Limb (tissue), 2 donors: ENCODE results near the gene AHCYL1.
A peak's percentile ranks its signal among the peaks of the same experiment; 100 is the strongest.
"Not testable (repeated sequence)": the region's sequence is repeated elsewhere in the genome, so short reads cannot be mapped to it uniquely, and the experiment has no call there.

ENCODE experiments used
- DNase-seq, 2 donors: peaks; one replicate each; pipeline ENCODE4 v3.0.0-alpha.2; 2016; ENCODE audit errors: extremely low spot score in 2 of 2

AHCYL1 gene

DNA sequence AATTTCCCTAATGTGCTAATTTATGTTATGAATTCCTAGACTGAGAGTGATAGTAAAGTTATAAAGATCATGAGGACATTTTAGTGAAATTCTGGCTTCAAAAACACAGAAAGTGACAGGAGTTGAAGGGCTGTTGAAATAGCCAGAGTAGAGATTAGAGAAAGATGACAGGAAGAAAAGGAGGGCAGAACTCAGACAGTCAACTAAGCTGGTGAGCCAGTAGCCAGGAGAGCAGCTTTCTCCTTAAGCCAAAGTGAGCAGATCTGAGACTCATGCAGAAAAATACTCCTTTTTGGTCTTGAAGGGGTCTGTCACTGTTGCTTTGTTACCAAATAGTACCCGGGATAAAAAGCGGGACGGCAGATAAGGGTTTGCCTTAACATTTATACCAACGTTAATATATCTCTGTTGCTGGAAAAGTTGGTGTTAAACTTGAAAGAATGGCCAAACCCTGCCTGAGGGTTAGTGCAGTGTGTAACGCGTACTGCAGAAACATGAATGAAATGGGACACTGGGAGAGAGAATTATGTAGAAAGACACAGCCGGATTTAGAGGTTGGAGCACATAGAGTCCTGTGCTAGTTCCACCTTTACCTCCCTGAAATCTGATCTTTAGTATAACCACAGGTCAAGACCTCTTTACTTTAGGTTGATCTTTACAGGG is 12.8 kb downstream of the AHCYL1 start:
- DNase-seq, result no peak

DNA sequence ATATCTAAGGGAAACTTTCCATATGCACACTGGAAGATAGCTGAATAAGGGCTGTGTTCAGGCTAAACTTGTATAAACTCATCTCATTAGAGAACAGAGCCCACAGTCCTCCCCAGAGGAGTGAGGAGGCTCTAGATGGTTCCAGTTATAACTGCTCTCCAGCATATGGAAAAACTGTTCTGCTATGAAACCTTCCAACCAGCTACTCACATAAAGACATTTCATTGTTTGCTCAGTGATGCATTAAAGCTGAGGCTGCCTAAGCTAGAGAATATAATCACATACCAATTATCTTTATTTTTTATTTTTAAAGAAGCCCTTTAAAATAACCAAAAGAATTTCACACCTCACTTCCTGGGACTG is 13.3 kb downstream of the AHCYL1 start:
- no peak for DNase-seq

DNA sequence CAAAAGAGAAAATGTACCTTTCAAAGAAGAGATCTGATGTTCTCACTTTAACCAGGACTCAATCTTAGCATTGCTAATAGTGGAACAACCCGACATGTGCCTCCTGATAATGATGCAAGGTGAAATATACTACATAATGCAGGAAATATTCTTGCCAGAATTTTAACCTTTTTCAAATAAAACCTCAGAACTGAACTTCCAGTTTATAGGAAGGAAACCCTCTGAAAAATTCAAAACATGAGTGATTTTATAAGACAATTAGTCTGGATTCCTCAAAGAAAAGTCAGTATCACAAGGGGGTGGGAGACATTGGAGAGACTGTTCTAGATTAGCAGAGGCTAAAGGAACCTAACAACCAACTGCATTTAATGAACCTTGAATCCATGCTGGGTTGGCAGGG is 18.1 kb downstream of the AHCYL1 start:
- DNase-seq, result no peak

DNA sequence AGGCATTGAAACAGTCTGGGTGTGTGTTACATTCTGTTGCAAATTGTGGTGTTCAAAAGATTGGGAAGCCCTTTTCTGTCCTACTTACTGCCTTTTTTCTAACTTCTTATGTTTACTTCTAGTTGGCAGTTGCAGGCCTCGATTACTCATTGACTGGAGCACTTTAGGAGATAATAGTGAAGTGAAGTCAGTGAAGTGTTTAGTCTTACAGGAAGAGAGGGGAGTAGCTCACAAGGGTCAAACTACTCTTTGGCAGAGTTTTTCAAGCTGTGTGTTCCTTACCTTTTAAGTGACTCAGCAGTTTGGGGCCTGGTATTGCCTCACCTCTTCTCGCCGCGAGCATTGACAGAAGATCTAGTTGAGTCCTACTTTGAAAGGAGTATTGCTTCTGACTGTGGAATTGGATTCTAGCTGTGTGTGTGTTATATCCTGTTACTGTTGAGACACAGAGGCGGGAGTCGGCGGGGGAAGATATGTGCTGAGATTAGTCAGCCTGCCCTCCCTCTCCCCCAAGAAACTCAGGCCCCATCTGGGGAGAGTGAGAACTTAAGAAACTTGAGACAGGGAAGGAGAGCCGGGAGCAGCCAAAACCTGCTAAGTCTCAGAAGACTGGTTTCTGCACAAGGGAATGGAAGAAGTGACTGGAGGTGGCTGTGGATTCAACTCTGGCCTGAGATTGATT is 19.3 kb downstream of the AHCYL1 start:
- peak; percentile 40 to 48 for DNase-seq

DNA sequence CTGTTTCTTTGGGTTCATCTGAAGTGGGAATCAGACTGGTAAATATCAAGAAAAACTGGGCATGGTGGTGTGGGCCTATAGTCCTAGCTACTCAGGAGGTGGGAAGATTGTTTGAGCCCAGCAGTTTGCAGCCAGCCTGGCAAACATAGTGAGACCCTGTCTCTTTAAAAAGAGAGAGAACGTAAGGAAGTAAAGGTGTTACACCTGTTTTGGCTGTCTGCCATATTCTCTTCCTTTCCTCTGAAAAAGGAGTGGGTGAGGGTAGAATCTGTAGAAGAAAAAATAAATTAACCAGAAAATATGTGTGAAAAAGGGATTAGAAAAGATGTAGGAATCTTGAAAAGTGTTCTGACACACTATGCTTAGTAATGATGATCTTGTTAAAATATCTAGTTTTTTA is 20.0 kb downstream of the AHCYL1 start:
- DNase-seq, result no peak

DNA sequence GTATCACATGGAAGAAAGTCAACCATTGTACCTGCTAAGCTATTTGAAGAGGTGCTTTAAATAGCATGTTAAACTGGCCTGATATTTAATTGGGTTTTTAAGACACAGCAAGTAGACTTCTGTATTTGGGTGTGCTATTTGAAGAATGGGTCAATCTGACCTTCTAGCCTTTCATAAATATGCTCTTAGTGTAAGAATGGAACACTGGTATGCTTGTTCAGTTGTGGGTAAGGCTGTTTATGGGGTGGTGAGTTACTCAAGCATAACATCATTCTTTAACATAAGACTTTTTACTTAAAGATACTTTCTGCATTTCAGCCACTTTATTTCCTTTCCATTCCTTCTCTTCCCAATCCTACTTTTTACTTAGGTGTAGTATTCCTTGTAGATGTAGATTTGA is 21.4 kb downstream of the AHCYL1 start:
- no peak for DNase-seq

DNA sequence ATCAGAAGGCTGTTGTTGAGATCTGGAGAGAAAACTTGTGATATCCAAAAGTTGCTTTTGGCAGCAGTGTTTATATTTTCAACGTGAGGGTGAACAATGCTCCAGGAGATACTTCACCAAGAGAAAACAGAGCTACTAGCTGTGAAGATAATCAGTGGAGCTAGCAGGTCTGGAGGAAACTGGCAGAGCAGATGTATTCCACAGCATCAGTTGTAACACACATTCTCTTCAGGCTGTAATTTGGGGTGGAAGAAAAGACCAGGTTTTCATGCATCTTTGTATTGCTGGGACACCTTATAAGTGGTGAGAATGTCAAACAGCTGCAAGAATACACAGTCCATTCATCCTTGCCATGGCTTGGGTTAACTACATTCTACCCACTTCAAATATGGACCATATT is 22.0 kb downstream of the AHCYL1 start:
- DNase-seq, result no peak

DNA sequence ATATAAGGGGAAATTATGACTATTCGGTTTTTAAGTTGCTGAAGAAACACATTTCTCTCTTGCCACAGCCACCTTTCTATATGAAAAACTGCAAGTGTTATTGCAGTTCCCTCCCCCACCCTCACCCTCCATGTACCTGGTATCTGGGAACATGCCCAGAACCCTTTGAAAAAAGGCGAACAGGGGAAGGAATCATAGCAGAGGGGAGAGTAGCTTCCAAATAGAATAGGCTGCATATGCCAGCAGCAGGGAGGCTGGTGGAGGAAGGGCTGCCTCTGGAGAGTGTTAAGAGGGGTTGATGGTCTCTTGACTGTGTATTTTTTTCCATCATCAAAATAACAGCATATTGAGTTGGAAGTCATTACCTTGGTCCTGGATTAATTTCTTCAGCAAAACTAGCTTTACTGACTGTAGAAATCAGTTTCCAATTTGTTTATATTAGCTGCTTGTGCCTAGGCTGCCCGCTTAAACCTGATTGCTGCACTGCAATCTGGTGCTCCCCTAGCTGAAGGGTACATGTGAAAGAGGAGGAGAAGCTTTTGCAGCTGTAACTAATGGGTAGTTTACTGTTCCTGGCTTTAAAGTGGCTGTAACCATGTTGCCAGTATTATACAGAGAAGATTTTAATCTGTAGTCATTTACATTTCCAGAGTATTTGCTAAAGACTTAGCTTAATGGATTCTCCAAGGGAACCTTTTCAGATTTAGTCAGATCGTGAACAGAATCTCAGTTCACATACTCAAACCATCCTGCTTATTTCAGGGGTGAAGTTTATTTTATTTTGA is 22.7 kb downstream of the AHCYL1 start:
- DNase-seq, result no peak

DNA sequence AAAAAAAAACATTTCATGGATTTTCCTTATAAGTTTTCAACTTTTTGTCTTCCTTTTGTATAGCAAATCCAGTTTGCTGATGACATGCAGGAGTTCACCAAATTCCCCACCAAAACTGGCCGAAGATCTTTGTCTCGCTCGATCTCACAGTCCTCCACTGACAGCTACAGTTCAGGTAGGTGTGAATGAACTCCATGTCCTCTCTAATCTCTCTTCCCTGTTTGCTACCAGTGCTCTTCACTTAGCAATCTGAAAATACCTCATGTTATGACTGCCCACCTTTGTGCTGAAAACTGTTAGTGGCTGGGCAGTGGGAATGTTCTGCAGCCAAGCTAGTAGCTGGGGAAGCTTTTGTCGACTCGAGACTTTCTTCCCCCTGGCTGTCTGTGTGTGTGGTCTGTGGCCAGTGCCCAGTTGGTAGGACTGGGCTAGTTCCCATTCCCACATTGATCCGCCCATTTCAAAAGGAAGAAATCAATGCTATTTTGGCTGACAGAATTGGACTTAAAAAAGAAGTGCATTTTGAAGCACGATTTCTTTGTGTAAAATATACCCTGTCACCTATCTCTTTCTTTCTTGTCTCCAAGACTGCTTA is 24.5 kb downstream of the AHCYL1 start:
- DNase-seq, result no peak

DNA sequence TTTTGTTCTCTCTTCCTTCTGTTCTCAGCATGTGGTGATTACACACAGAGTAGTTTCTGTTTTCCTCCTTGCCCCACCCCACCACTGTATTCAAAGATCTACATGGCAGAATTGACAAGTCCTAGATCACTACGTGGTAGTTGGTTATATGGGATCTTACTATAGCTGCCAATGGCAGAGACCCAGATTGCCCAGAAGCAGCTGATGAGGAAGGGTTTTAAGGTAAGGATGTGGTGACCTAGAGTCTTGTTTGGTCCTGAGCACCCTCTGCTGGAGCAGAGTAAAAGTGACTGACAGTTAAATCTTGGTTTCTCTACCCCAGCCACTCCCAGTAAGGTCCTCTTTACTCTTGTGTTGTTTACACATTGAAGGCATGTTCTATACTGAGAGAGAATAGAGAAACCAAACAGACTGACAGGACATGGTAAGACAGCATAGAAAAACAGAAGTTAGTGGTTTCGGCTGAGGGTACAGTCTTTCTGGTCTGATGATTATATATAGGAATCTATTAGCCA is 27.0 kb downstream of the AHCYL1 start:
- no peak for DNase-seq

DNA sequence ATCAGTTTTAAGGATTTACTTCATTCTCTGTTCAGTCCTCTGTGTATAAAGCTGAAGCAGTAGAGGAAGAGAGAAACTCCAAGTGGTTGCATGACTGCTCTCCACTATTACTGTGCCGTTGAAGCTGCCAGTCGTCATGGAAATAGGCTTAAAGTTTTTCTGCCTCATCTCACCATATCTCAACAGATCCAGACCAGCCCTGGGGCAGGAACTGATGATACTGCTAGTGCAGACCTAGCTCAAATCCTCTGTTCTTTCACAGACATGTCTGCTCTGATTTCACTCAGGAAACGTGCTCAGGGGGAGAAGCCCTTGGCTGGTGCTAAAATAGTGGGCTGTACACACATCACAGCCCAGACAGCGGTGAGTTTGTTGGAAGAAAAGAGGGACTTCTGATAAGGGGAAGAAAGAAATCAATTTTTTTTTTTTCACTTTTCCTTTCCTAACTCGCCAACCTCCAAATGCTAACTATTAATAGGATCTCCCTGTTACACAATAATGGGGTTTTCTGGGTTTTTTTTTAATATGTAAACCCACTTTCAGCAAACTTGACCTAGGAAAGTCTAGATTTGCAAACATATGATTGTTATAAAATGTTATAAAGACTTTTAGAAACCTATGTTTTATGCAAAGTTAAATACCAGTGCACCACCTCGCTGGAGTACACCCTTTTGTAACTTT is 27.7 kb downstream of the AHCYL1 start:
- no peak for DNase-seq

DNA sequence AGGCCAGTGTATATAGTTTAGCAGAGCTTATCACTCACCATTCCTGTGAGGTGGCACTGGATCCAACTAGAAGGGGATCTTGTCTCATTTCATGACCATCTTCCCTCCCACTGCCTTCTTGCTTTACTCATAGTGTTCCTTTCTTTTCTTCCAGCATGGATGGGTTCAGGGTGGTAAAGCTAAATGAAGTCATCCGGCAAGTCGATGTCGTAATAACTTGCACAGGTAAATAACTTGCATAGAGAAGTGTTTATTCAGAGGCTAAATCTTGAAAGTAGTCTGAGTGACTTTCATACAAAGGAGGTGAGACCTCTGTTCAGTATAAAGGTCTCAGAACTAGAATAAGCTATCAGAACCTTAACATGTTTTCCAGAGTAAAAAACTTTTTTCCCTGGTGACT is 33.2 kb downstream of the AHCYL1 start:
- DNase-seq, result no peak

DNA sequence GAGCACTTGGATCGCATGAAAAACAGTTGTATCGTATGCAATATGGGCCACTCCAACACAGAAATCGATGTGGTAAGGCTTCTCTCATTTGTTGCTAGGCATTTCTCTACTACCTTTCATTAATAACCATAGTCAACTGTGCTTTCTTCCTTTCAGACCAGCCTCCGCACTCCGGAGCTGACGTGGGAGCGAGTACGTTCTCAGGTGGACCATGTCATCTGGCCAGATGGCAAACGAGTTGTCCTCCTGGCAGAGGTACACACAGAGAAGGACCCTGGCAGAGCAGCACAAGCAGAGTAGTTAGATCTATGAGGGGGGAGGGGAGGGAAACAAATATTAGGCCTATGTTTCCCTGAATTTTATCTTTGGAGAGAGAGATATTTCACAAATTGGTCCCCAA is 33.8 kb downstream of the AHCYL1 start:
- no peak for DNase-seq

DNA sequence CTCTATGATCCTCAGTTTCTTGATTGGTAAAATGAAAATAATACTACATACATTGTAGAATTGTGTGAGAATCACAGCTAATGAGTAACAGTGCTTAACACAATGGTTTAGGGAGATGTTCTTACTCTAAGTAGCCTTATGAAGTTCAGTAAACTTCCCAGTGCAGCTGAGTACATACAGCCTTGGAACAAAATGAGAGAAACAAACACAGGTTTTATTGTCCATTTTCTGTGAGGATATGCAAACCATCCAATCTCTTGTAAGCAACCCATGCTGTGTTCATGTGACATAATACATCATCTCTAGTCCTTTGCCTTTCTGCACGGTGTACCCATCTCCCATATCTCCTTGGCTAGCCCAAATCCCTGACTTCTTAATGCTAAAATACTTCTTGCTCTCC is 35.2 kb downstream of the AHCYL1 start:
- DNase-seq, result no peak

DNA sequence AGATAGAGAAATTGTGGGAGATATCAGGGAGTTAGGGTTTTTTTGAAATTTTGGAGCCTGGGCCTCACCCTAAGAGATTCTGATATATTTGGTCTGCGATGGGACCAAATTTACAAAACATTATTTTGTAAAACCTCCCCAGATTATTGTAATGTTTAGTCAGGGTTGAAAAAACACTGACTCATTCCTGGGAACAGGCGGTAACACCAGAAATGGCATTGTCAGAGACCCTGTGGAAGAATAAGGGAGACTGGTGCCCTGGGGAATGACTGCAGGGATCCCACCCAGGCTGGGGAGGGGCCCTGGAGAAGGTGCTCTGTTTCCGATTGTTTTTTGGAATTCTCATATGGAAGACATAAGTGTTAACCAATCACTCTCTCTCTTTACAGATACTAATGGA is 36.7 kb downstream of the AHCYL1 start:
- no peak for DNase-seq

DNA sequence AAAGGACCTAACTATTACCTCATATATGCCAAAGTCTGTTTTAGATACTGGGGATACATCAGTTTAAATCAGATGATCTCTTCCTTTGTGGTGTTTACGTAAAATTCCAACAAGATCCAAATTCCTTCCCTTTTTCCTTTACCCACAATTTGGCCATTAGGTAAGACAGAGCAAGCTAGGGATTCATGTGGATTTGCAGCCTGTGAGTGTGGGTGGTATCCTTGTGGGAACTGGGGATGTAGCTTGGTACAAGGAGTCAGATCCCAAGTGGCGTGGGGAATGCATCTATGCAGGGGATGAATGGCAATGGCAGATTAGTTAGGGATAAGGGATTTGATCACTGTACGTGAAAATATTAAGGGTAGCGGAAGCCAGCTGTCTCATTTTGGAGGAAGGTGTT is 40.0 kb downstream of the AHCYL1 start:
- no peak for DNase-seq

DNA sequence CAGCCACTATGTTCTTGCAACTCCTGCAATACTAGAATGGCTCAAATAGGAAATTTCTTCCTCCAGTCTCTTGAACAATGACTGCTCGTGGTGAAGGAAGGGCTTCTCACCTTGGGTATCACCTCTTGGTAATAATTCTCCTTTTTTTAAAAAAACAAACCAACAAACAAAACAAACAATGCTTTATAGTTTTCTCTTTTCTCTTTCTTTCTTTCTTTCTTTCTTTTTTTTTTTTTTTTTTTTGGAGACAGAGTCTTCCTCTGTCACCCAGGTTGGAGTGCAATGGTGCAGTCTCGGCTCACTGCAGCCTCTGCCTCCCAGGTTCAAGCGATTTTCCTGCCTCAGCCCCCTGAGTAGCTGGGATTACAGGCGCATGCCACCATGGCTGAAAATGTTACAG is 46.1 kb downstream of the AHCYL1 start:
- DNase-seq, result not testable (repeated sequence)

DNA sequence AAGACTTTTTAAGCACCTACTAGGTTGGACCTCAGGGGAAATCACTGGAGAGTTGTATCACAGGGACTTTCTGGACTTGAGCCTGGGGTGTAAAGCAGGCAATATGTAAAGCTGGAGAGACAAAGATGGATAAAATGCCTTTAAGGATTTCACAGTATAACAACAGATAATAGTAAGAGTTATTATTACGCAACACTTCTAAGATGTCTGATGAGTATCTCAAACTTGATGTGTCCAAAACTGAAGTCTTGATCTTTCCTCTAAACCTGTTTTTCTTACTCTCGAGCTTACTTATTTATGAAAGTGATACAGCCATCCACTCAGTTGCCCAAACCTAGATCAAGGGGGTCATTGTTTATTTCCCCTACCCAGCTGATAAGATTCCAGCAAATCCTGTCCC is 47.8 kb downstream of the AHCYL1 start:
- no peak for DNase-seq

DNA sequence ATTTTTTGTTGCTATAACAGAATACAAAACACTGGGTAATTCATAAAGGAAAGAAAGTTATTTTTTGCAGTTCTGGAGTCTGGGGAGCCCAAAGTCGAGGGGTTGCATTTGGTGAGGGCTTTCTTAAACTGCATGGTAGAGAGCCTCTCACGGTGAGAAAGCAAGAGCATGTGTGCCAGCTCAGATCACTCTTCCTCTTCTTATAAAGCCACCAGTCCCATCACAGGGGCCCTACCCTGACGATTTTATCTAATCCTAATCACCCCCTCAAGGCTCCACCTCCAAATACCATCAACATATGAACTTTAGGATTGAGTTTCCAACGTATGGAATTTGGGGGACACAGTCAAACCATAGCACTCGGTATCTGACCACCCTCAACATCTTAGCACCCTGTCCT is 48.9 kb downstream of the AHCYL1 start:
- DNase-seq, result no peak

DNA sequence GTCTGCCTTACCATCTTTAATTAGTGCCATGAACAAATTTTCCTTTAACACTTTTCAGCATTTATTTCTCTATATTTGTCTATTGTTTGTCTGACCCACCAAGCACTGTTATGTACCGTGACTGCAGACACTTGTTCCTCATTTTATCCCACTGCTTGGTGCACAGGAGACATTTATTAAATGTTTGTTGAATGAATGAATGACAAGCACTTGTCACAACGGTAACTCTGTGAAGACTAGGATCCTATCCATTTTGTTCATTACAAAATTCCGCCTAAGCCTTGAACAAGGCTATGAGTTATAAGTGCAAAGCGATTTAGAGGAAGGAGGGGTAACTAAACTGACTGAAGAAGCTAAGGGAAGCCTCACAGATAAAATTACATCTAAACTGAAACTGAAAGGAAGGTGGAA is 49.5 kb downstream of the AHCYL1 start:
- DNase-seq, result no peak

DNA sequence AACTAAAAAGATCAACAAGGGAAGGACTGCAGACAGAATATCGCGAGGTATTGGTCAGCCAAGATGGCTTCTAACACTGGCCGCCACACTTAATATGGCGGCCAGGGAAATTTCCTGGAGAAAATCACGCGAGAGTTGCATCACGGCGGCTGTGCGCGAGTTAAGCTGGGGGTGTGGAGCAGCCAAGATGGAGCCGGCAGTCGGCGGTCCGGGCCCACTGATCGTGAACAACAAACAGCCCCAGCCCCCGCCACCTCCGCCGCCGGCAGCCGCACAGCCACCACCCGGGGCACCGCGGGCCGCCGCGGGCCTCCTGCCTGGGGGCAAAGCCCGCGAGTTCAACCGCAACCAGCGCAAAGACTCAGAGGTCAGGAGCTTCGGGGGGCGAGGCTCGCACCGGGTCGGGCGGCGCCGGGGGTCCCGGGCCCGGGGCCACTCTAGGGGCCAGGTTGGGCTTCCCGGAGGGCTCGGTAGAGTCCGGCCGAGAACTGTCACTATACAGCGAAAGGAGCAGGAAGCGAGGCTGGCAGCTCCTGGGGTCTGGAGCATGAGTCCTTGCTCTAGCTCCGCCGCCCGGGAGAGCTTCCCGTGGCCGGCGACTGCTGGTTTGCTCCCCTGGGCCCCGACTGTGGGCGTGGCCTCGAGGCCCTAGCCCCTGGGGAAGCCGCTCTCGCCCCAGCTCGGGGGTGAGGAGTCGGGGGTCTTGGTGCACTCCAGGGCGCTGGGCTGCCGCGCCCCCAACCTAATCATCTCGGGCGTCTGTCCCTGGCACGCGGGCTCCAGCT is 50.1 kb downstream of the AHCYL1 start, which contains the start of gene STRIP1:
TSS of gene STRIP1 (plus strand) at position 174 of the 785 bp plus-strand sequence. CDS start at position 188, 14 bp downstream.
- peak; percentile 95 to 97 for DNase-seq
